Measurements from ENCODE around the gene SLC25A4. TPM values are rescaled to one million over a fixed set of nuclear protein-coding genes. Genes with fewer than 3 reads are reported as not detected.

Gene SLC25A4
- total RNA-seq, 1 experiment from 2014 or later, result 18.6 TPM

GRCh38 chr4:185124006-185124405 lies 19.1 kb upstream of the SLC25A4 start:
- POLR2A ChIA-PET, result no interaction called here
- intact Hi-C loops (cut with micrococcal nuclease; ENCODE audit: unreplicated experiment) (no loop called here), in situ Hi-C loops (cut with HindIII; ENCODE audit: low pct_unique_long_range_greater_than_20kb, low sequenced_read_pairs) (no loop called here)
- no peak overlapping the region for H3K4me3 ChIP-seq (ENCODE audit: low read depth in 2 of 2, low read length in 2 of 2)
- H3K36me3 ChIP-seq (ENCODE audit: control insufficient read depth, insufficient read depth, low read length), result no peaks in the 10 kb centered on the region
- CTCF ChIA-PET, result no interaction called here
- no peaks in the 10 kb centered on the region for H3K9me3 ChIP-seq (ENCODE audit: control insufficient read depth, insufficient read depth, low read depth, low read length)
- no TSS peak for BruUV-seq (replicated peaks)
- no peaks in the 10 kb centered on the region for H3K27me3 ChIP-seq (ENCODE audit: control insufficient read depth, insufficient read depth, low read length)
- no peak overlapping the region for H3K27ac ChIP-seq (ENCODE audit: low read length)
- no peak for TF ChIP-seq CTCF (IDR thresholded peaks at IDR 0.05)
- TF ChIP-seq TCF7L2 (IDR thresholded peaks at IDR 0.05; ENCODE audit: low read depth, low read length), result no peak
- TF ChIP-seq SIN3A (IDR thresholded peaks at IDR 0.05; ENCODE audit: borderline replicate concordance, insufficient read depth, low read depth, low read length), result no peak
- no peak for TF ChIP-seq REST (IDR thresholded peaks at IDR 0.05; ENCODE audit: insufficient read depth in 1 of 2, low read depth in 2 of 2, low read length in 1 of 2)
- TF ChIP-seq POLR2AphosphoS5 (IDR thresholded peaks at IDR 0.05; ENCODE audit: low read depth, low read length), result no peak
- DNase-seq (ENCODE audit: low read depth, low spot score) (no peak), ATAC-seq (no peak)
- no peaks in the 10 kb centered on the region for H3K4me1 ChIP-seq (ENCODE audit: control insufficient read depth, insufficient read depth, low read length)

- no peaks in the 10 kb centered on the region for H3K4me1 ChIP-seq (ENCODE audit: control insufficient read depth, insufficient read depth, low read length)
- peak; percentile 79 for ATAC-seq
- H3K36me3 ChIP-seq (ENCODE audit: control insufficient read depth, insufficient read depth, low read length), result no peaks in the 10 kb centered on the region
- in situ Hi-C loops (cut with HindIII; ENCODE audit: low pct_unique_long_range_greater_than_20kb, low sequenced_read_pairs) (no loop called here), intact Hi-C loops (cut with micrococcal nuclease; ENCODE audit: unreplicated experiment) (no loop called here)
- no peak for DNase-seq (ENCODE audit: low read depth, low spot score)
- TF ChIP-seq POLR2AphosphoS5 (IDR thresholded peaks at IDR 0.05; ENCODE audit: low read depth, low read length) (no peak), REST (IDR thresholded peaks at IDR 0.05; ENCODE audit: insufficient read depth in 1 of 2, low read depth in 2 of 2, low read length in 1 of 2) (no peak), TCF7L2 (IDR thresholded peaks at IDR 0.05; ENCODE audit: low read depth, low read length) (no peak), CTCF (IDR thresholded peaks at IDR 0.05) (no peak), SIN3A (IDR thresholded peaks at IDR 0.05; ENCODE audit: borderline replicate concordance, insufficient read depth, low read depth, low read length) (no peak)
- H3K27ac ChIP-seq (ENCODE audit: low read length), result no peak overlapping the region; the same call in 1 of the 2 replicates
- POLR2A ChIA-PET, result interaction anchor here (0.6 kb wide), 1 partner anchor 224 kb away, joined by 3 read pairs; no protein-coding TSS in a partner anchor
- no TSS peak for BruUV-seq (replicated peaks)
- H3K4me3 ChIP-seq (ENCODE audit: low read depth in 2 of 2, low read length in 2 of 2), result peak overlapping the region; percentile 52 to 63
- no peaks in the 10 kb centered on the region for H3K9me3 ChIP-seq (ENCODE audit: control insufficient read depth, insufficient read depth, low read depth, low read length)
- H3K27me3 ChIP-seq (ENCODE audit: control insufficient read depth, insufficient read depth, low read length), result no peaks in the 10 kb centered on the region
- CTCF ChIA-PET, result interaction anchor here (0.6 to 1.2 kb wide), 2 partner anchors 16 to 82 kb away, joined by 4 to 5 read pairs; partner anchors contain the start of gene SLC25A4
Measured at GRCh38 chr4:185127021-185127925, 15.8 kb upstream of the SLC25A4 start.
